HG03139 (cell line): ENCODE results near the gene EVPLL.
A peak's percentile ranks its signal among the peaks of the same experiment; 100 is the strongest.
"Not testable (repeated sequence)": the region's sequence is repeated elsewhere in the genome, so short reads cannot be mapped to it uniquely, and the experiment has no call there.

Experiments
- ATAC-seq: cut with Tn5 transposase; IDR thresholded peaks from one replicate; pipeline ENCODE4 v1.9.1; 2021; ENCODE audit not compliant: unreplicated experiment

The EVPLL gene

DNA sequence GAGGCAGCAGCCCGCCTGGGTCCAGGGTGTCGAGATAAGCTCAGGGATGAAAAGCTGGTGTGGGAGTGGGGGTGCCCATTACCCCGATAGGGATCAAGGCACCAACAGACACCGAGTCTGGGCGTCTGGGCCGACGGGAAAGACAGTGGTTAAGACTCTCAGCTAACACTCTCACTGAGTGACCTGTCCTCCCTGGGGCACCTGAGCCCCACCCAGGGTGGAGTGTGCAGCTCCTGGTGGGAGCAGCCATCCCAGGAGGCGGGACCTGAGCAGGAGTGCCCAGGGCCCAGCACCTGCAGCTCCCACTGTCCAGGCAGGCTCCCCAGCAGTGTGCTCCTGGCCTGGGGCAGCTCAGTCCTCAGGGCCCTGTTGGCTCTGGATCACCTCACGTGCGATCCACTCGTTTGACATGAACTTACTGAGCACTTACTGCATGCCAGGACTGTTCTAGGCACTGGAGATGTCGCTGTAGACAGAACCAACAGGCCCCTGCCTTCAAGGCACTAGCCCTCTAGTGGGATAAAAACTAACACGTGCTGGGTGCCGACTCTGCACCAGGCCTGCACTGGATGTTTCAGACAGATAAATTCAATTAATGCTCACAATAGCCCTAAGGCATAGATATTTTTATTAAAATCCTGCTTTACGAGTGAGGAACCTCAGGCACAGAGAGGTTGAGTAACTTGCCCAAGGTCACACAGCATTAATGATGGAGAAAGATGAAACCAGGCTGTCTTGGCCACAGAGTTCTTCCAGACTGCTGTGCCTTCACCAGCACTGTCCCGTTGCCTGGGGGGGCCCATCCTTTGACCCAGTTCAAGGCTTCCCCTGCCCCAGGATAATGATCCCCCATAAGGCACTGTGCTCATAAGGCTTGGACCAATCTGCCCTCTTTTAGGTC is 1.9 kb downstream of the EVPLL start:
- ATAC-seq, result no peak

DNA sequence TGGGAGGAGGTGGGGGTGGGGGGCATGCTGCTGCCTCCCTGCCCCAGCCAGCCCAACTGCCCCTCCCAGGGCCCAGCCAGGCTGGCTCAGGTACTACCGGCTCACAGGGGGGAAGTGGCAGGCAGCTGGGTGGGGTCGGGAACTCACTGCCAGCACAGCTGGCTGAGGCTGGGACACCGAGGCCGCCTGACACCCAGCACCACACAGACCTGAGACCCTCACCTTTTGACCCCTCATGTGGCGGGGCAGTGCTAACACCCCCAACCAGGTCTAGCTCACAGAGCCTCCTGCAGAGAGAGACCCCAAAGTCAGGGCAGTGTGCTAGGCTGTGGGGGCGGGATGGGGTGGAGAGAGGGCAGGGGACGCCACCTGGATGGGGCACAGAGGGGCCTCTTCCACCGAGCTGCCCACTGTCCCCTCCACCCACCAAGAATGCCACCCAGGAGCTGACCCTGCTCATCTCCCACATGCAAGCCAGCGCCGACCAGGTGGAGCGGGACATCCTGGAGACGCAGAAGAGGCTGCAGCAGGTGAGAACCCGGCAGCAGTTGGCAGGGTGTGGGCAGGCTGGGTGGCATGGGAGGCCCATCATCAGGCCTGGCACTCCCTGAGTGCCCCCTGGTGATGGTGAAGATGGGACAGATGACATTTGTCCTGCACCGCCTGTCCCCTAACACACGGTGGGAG is 3.0 kb downstream of the EVPLL start:
- ATAC-seq, result no peak

DNA sequence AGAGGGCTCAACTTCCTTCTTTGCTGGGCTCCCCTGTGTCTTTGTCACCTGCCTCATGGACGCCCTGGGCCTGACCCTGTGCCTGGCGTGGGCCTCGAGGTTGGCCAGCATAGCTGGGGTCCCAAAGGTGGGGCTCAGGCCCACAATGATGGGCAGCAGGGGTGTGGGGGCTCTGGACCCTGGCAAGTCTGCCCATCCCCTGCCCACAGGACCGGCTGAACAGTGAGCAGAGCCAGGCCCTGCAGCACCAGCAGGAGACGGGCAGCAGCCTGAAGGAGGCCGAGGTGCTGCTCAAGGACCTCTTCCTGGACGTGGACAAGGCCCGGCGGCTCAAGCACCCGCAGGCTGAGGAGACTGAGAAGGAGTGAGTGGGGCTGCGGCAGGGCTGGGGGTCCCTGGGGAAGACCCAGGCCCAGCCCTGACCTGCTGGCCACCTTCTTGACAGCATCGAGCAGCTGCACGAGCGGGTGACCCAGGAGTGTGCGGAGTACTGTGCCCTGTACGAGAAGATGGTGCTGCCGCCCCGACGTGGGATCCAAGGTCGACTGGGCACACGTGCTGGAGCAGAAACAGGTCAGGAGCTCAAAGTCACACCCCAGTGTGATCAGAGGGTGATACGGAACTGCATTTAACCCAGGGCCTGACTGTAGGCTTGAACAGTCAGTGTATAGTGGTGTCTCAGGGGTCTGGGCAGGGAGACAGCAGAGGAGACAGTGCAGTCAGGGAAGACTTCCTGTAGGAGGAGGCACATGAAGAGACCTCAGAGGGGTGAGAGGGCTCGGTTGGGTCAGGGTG is 3.8 kb downstream of the EVPLL start:
- no peak for ATAC-seq

DNA sequence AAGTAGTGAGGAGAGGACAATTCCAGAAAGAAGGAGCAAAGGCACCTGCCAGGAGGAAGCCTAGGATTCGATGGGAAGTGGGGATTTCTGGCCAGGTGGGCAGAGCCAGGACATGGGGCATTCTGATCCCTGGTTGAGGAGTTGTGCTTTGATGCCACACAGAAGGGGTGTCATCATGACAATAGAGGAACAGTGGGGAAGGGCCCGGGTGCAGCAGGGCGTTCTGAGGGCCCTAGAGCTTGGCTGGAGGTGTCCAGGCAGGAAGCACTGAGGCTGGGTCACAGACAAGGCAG is 4.3 kb downstream of the EVPLL start:
- ATAC-seq, result no peak

DNA sequence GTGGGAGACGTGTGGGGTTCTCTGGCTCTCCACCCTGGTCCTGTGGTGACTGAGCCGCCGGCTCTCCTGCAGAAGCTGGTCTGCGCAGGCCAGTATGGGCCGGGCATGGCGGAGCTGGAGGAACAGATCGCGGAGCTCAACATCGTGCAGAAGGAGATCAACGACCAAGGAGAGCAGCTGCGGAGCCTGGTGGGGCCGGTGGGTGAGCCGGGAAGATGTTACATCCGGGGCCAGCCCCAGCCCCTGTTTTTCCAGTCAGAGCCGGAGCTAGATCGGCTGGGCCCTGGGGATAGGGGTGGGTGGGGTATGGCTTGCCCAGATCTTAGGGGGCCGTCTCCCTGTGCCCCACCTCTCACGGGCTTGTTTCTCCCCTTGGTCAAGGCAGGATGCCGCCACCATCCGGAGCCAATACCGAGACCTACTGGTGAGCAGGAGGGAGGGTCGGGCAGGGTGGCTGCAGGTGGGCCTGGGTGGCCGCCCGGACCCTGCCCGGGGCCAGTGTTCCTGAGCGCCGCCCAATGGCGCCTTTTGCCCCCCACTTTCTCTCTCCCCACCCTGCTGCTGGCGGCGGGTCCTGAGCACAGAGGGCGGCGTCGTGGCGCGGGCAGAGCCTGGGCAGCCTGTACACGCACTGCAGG is 5.0 kb downstream of the EVPLL start:
- no peak for ATAC-seq

DNA sequence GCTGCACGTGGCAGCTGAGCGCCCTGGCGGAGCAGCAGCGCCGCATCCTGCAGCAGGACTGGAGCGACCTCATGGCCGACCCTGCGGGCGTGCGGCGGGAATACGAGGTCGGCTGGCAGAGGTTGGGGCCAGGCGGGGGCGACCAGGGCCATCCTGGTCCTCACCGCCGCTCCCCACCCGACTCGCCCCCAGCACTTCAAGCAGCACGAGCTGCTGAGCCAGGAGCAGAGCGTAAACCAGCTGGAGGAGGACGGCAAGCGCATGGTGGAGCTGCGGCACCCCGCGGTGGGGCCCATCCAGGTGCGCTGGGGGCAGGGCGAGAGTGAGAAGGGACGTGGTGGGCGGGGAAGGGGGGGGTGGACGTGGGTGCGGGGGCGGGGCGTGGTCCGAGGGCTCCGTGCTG is 5.5 kb downstream of the EVPLL start:
- not testable (repeated sequence) for ATAC-seq

DNA sequence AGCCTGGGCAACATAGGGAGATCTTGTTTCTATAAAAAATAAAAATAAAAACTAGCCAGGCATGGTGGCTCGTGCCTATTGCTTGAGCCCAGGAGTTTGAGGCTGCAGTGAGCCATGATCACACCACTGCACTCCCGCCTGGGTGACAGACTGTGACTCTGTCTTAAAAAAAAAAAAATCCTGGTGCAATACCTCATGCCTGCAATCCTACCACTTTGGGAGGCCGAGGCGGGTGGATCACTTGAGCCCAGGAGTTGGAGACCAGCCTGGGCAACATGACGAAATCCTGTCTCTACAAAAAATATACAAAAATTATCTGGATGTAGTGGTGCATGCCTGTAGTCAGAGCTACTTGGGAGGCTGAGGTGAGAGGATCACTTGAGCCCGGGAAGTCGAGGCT is 6.7 kb downstream of the EVPLL start:
- ATAC-seq, result not testable (repeated sequence)

DNA sequence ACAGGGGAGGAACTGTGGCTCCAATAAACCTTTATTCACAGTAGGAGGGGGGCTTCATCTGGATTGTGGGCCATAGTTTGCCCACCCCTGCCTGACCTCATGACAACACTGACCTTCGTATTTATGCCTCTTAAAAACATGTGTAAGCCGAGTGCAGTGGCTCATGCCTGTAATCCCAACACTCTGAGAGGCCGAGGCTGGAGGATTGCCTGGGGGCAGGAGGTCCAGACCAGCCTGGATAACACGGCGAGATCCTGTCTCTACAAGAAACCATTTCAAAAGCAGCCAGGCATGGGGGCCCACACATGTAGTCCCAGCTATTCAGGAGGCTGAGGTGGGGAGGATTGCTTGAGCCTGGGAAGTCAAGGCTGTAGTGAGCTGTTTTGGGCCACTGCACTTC is 10.0 kb downstream of the EVPLL start:
- not testable (repeated sequence) for ATAC-seq

DNA sequence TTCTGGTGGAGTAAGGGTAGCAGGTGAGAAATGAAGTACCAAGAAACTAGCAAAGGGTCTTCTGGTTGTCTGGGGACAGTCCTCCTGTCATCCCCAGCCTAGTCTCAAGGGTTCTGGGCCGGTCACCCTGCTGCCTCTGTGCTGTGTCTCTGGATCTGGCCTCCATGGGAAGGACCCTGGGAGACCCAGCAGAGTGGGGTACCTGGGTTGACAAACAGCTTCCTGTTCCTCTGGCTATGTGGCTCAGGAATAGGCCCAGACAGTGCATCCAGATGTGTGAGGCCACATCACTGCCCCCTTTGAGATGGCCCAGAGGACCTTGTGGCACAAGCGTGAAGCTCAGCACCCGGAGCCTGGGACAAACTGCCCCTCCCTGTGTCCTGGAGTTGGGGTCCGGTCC is 10.7 kb downstream of the EVPLL start:
- ATAC-seq, result not testable (repeated sequence)

DNA sequence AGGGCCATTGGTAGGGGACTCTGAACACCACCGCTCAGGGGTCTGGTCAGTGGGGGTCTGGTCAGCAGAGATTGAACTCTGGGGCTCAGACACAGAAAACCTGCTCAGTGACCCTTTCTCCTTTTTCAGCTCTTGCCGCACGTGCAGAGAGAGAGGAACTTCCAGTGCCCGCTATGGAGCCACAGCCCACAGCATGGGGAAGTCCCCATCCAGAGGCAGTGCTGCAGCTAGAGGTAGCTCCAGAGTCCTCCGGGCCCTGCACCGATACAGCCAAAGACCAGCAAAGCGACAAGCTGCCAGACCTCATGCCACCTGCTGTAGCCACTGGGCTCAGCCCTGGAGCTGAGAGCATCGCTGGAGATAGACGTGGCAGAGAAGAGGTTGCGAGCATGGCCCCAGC is 11.2 kb downstream of the EVPLL start:
- not testable (repeated sequence) for ATAC-seq

DNA sequence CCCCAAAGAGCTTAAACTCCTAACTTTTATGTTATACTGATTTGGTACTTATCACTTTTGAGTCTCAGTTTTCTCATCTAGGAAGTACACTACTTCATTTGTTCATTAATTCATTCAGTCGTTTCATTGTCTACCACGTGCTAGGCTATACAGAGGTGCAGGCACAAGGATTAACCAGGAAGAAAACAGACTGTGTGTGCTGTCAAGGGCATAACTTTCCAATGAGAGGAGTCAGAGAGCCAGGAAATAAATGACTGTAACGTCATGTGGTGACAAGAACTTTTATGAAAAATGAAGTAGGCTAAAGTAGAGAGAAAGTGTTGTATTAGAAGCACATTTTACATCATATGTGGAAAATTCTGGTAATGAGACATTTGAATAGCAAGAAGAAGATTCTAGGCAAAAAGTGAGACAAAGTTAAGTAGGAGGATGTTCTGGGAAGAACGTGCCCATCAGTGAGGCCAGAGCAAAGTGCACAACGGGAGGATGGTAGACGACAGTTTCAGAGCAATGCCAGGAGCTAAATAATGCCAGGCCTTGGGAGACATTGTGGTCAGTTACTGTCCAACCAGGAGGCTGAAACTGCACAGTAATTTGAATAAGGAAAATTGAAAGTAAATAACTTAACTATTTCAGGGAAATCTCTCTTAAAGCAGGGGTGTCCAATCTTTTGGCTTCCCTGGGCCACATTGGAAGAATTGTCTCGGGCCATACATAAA is 24.5 kb downstream of the EVPLL start:
- not testable (repeated sequence) for ATAC-seq

DNA sequence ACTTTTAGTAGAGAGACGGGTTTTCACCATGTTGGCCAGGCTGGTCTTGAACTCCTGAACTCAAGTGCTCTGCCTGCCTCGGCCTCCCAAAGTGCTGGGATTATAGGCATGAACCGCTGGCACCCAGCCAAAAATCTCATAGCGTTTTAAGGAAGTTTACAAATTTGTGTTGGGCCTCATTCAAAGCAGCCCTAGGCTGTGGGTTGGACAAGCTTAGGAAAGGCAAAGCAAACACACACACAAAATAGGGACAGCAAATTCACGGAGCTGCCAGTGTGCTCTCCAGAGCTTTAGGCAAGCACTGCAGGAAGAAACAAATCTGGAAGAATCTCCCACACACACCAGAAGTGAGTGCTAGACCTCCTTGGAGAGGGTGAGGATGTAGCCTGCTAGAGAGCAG is 25.6 kb downstream of the EVPLL start:
- ATAC-seq, result not testable (repeated sequence)

DNA sequence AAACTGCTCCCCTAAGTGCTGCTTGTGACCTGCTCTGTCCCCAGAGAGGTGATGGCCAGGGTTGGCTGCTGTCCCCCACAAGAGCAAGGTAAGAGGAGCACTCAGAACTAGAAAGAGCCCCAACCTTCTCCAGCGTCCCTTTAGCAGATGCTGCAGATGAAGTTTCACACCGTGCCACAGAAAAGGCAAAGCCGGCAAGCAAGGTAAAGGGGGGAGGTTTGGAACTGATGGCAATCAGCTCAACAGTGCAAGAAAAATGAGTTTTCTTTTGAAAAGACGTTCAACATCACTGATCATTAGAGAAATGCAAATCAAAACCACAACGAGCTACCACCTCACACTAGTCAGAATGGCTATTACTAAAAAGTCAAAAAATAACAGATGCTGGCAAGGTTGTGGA is 26.0 kb downstream of the EVPLL start:
- peak; percentile 77 for ATAC-seq

DNA sequence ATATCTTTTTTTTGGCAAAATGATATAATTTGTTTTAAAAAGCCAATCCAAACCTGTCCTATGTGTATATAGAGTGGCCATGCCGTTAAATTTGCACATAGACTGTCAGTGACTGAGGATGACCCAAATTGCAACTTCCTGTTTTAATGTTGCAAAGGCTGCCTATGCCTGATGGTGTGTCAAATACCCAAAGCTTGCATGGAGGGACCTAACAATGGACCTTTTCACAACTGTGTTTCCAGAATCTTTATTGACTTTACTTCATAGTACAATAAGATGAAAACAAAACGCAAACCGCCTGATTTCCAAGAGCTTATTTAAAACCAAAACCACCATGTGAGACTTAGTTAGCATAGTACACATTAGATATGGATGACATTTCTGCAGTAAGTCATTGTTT is 31.3 kb downstream of the EVPLL start:
- not testable (repeated sequence) for ATAC-seq

DNA sequence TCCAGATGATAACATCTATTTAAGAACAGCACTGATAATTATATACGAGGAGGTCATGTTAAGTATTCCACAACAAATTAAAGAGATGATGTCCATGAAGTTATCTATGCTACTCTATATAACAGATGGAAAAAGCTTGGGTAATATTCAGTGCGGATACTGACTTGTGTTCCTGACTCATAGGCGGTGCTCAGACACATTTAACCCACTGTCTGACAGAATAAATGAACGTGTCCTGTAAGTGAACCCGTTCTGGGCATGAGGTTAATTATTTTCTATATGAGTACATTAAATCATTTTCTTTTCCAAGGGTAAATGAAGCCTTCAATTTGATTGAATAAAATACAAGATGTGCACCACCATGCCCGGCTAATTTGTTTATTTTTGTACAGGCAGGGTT is 31.7 kb downstream of the EVPLL start:
- not testable (repeated sequence) for ATAC-seq

DNA sequence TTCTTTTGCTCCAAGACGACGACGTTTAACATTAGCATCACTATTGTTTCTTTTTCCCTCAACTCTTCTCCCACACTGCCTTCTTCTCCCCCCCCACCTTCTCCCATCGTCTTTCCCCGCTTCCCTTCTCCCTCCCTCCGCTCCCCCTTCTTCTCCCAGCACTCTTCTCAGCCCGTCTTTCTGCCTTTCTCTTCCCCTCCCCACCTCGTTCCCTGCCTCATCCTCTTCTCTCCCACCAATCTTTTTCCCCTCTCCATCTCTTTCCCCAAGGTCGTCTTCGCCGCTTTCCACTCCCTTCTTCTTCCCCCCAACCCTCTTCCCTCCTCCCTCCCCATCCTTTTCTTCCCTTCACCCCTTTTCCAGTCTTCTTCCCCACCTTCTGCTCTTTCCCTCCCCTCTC is 33.2 kb downstream of the EVPLL start:
- ATAC-seq, result not testable (repeated sequence)

DNA sequence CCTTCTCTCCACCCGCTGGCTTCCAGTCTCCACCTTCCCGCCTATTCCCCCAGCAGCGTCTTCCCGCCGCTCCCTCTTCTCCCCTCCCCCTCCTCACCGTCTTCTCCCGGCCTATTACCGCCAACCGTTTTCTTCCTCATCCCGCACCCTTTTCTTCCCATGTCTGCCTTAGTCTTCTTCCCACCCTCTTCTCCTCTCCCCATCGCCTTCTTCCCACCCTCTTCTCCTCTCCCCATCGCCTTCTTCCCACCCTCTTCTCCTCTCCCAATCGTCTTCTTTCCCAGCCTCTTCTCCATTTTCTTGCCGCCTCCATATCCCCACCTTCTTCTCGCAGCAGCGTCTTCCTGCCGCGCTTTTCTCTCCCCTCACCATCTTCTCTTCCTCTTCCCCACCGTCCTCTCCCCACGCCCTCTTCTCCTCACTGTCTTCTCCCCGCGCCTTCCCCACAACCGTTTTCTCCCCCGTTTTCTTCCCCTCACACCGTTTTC is 33.8 kb downstream of the EVPLL start:
- not testable (repeated sequence) for ATAC-seq

DNA sequence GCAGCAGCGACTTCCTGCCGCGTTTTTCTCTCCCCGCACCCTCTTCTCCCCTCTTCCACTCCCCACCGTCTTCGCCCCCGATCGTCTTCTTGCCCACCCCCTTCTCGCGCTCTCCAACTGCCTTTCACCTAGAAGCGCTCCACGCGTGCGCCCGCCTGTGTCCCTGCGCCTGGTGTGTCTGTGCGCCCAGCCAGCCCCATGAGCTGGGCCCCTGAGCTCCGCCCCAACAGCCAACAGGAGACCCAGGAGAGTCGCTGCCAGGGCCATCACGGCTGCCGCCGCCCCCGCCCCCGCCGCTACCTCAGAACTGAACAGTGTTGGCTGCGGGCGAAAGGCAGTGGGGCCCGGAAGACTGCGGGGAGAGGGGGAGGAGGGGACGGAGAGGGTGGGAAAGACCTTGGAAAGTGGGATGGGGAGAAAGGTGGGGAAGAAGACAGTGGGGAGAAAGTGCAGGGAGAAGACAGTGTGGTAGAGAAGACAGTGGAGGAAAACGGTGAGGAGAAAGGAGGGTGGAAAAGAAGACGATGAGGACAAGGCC is 34.5 kb downstream of the EVPLL start:
- ATAC-seq, result peak; percentile 66

DNA sequence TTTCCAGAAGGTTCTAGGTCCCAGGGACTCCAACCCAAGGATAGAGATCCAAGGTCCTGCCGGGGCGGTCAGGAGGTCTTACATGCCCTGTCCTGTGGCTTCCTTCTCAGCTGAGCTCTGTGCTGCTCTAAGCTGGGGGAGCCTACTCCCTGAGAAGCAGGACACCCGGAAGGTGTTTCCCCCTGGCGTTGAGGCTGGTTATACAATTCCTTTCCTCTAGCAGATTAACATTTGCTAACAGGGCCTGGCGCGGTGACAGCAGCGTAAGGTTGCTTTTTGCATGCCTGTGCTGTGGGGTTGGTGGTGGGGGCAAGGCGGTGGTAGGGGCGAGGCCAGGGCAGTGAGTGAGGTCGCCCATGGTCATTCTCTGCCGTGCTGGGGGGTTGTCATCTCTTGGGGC is 43.9 kb downstream of the EVPLL start:
- not testable (repeated sequence) for ATAC-seq

DNA sequence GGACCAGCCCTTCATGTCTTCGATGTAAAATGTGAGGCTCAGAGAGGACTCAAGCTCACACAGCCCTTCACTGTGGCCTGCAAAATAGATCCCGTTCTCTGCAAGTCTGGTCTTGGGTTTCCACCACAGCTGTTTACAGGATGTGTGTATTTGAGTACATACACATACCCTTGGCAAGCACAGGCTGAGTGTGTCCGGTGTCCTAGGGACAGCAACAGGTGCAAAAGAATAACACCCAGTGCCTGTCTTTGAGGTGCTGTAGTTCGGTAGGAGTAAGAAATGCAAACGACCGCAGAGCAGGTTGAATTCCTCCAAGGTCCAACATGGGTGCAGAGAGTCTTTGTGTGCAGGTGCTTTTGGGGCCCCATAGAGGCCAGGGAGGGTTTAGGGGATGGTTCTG is 44.9 kb downstream of the EVPLL start:
- not testable (repeated sequence) for ATAC-seq
